Measurements from ENCODE around the gene OR9A2.
"Not testable (repeated sequence)": the region's sequence is repeated elsewhere in the genome, so short reads cannot be mapped to it uniquely, and the experiment has no call there.

Gene OR9A2

GRCh38 chr7:143016996-143017395 is 9.9 kb downstream of the OR9A2 start:
- no peak for DNase-seq

- DNase-seq = no peak
Measured at GRCh38 chr7:143015926-143016490, 10.9 kb downstream of the OR9A2 start.

GRCh38 chr7:143015084-143015483 is 11.8 kb downstream of the OR9A2 start:
- no peak for DNase-seq

- no peak for DNase-seq
Measured at GRCh38 chr7:143013893-143014292, 13.0 kb downstream of the OR9A2 start.

- DNase-seq = no peak
Measured at GRCh38 chr7:143013473-143013872, 13.5 kb downstream of the OR9A2 start.

GRCh38 chr7:143012409-143012808 is 14.5 kb downstream of the OR9A2 start:
- no peak for DNase-seq

- no peak for DNase-seq
Measured at GRCh38 chr7:143012001-143012400, 14.9 kb downstream of the OR9A2 start.

- peak; percentile 88 for DNase-seq
Measured at GRCh38 chr7:143008007-143008901, 18.7 kb downstream of the OR9A2 start.

GRCh38 chr7:143005632-143006260 is 21.2 kb downstream of the OR9A2 start:
- DNase-seq = no peak

GRCh38 chr7:143003393-143004051 is 23.4 kb downstream of the OR9A2 start:
- peak; percentile 38 for DNase-seq

GRCh38 chr7:143002898-143003297 is 24.0 kb downstream of the OR9A2 start:
- DNase-seq = no peak

GRCh38 chr7:143002106-143002505 is 24.8 kb downstream of the OR9A2 start:
- DNase-seq = no peak

- no peak for DNase-seq
Measured at GRCh38 chr7:143000648-143001047, 26.3 kb downstream of the OR9A2 start.

- no peak for DNase-seq
Measured at GRCh38 chr7:142999793-143000192, 27.1 kb downstream of the OR9A2 start.

- no peak for DNase-seq
Measured at GRCh38 chr7:142998966-142999365, 28.0 kb downstream of the OR9A2 start.

- no peak for DNase-seq
Measured at GRCh38 chr7:142997456-142997989, 29.4 kb downstream of the OR9A2 start.

- no peak for DNase-seq
Measured at GRCh38 chr7:142992427-142992826, 34.5 kb downstream of the OR9A2 start.

- no peak for DNase-seq
Measured at GRCh38 chr7:142984297-142984696, 42.6 kb downstream of the OR9A2 start.

- no peak for DNase-seq
Measured at GRCh38 chr7:142983825-142984224, 43.1 kb downstream of the OR9A2 start.

GRCh38 chr7:142978402-142978801 is 48.5 kb downstream of the OR9A2 start:
- not testable (repeated sequence) for DNase-seq
